Measurements from ENCODE around the gene MYRIP.
"Not testable (repeated sequence)": the region's sequence is repeated elsewhere in the genome, so short reads cannot be mapped to it uniquely, and the experiment has no call there.

The MYRIP gene

DNA sequence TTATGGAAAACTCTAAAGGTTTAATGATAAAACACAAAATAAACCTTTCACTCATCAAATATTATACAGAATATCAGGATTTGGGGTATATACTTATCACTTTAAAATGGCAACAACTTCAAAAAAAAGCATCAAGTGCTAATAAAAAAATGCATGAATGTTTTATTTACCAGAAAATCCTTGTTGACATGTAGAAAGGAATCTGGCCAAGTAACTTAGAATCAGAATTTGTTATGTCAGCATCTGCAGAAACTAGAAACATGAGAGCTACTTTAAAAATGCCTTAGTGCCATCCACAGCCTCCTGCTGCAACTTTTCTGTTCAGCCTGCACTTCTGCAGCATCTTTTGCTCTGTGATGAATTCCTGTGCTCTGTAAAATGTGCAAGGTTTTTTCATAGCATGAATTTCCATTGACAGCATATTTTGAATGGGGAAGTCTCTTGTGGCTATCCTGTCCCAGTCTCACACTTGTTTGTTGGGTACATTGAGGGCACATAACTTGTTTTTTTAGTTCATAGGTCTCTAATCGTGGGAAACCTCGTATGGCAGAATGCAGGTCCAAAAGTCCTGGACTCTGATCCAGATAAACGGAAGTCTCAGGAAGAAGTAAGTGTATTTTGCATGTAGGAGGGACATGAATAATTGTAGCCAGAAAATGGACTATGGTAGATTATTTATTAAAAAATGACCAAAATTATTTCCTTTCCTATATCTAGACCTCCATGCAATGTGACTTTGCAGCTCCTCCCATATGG is 21.1 kb upstream of the MYRIP start:
- ChIA-PET POLR2A (no interaction called here), CTCF (interaction anchor here (0.8 to 1.0 kb wide), 2 partner anchors 15 to 403 kb away, joined by 3 read pairs; no protein-coding TSS in a partner anchor)
- DNase-seq (ENCODE audit: extremely low spot score) = no peak
- TF ChIP-seq, protein P1, sequence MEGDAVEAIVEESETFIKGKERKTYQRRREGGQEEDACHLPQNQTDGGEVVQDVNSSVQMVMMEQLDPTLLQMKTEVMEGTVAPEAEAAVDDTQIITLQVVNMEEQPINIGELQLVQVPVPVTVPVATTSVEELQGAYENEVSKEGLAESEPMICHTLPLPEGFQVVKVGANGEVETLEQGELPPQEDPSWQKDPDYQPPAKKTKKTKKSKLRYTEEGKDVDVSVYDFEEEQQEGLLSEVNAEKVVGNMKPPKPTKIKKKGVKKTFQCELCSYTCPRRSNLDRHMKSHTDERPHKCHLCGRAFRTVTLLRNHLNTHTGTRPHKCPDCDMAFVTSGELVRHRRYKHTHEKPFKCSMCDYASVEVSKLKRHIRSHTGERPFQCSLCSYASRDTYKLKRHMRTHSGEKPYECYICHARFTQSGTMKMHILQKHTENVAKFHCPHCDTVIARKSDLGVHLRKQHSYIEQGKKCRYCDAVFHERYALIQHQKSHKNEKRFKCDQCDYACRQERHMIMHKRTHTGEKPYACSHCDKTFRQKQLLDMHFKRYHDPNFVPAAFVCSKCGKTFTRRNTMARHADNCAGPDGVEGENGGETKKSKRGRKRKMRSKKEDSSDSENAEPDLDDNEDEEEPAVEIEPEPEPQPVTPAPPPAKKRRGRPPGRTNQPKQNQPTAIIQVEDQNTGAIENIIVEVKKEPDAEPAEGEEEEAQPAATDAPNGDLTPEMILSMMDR (IDR thresholded peaks at IDR 0.05; ENCODE audit: control extremely low read depth, extremely low read depth, low read depth, missing control alignments) = no peak

DNA sequence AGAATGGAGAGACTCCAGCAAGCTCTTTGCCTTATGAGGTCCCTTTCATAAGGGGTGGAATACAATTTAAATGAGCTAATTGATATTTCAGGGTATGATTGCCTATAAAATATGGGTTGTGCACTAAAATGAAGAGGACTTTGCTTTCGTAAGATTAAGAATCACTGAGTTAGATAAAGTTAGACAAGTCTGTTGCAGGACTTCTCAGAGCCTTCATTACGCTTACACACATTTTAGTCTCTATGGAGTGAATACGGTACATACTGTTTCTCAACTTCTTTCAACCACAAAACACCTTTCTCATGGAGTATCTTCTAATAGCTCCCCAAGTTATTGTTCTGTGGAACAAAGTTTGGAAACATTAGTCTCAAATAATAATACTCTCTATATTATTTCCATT is 17.8 kb upstream of the MYRIP start:
- DNase-seq (ENCODE audit: extremely low spot score) = no peak
- ChIA-PET POLR2A (no interaction called here), CTCF (no interaction called here)
- TF ChIP-seq, protein P1 (IDR thresholded peaks at IDR 0.05; ENCODE audit: control extremely low read depth, extremely low read depth, low read depth, missing control alignments) = no peak

DNA sequence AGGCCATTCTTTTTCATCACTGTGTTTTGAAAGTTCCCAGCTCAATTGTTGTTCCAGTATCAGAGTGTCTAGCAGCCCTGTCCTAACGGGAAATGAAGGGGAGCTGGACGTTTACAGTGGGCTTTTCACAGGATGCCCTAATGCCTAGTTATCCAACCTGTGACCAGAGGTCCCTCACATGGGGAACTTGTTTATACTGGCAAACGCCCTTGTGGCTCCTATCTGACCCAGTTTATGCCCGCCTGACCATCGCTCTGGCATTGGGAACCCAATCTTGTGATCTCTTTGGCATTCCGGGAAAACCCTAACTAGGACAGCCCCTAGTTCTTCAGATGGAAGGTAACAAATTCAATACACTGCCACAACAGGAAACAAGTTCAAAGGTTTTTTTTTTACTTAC is 14.5 kb upstream of the MYRIP start:
- POLR2A ChIA-PET = no interaction called here
- CTCF ChIA-PET = no interaction called here

DNA sequence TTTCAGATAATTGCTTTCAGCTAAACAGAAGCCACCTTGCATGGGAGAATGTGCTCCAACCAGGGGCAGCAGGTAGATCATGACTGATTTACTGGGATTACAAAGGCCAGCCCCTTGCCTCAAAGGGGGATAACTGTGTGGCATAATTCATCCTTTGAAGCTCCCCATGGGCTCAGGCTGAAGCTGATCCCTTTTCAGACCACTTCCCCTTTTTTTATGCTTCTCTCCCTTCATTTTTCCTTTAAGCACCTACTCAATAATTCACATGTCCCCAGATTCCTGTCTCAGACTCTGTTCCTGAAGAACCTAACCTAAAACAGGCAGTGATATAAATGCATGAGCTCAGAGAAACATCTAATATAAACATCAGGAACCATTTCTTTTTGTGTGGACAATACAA is 8.2 kb upstream of the MYRIP start:
- no peak for DNase-seq (ENCODE audit: extremely low spot score)
- TF ChIP-seq, protein P1 (IDR thresholded peaks at IDR 0.05; ENCODE audit: control extremely low read depth, extremely low read depth, low read depth, missing control alignments) = no peak
- ChIA-PET POLR2A (no interaction called here), CTCF (no interaction called here)

More for the DNA sequence above, 14.5 kb upstream of the MYRIP start:
- DNase-seq (ENCODE audit: extremely low spot score) = no peak
- TF ChIP-seq, protein P1 (IDR thresholded peaks at IDR 0.05; ENCODE audit: control extremely low read depth, extremely low read depth, low read depth, missing control alignments) = no peak

DNA sequence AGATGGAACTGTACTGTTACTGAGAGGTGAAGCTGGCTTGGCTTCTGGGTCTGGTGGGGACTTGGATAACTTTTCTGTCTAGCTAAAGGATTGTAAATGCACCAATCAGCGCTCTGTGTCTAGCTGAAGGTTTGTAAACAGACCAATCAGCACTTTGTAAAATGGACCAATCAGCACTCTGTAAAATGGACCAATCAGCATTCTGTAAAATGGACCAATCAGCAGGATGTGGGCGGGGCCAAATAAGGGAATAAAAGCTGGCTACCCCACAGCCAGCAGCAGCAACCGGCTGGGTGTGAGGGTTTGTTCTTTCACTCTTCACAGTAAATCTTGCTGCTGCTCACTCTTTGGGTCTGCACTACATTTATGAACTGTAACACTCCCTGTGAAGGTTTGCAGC is 6.9 kb upstream of the MYRIP start:
- POLR2A ChIA-PET; DNase-seq (ENCODE audit: extremely low spot score); CTCF ChIA-PET: not testable (repeated sequence)

DNA sequence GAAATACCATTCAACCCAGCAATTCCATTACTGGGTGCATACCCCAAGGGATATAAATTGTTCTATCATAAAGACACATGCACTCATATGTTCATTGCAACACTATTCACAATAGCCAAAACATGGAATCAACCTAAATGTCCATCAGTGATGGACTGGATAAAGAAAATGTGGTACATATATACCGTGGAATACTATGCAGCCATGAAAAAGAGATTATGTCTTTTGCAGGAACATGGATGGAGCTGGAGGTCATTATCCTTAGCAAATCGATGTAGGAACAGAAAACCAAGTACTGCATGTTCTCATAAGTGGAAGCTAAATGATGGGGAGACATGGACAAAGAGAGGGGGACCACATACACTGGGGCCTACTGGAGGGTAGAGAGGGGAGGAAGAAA is 5.5 kb upstream of the MYRIP start:
- ChIA-PET POLR2A (no interaction called here), CTCF (interaction anchor here (1.2 kb wide), 1 partner anchor 9 kb away, joined by 3 read pairs; no protein-coding TSS in a partner anchor)
- DNase-seq (ENCODE audit: extremely low spot score) = no peak
- TF ChIP-seq, protein P1 (IDR thresholded peaks at IDR 0.05; ENCODE audit: control extremely low read depth, extremely low read depth, low read depth, missing control alignments) = no peak

DNA sequence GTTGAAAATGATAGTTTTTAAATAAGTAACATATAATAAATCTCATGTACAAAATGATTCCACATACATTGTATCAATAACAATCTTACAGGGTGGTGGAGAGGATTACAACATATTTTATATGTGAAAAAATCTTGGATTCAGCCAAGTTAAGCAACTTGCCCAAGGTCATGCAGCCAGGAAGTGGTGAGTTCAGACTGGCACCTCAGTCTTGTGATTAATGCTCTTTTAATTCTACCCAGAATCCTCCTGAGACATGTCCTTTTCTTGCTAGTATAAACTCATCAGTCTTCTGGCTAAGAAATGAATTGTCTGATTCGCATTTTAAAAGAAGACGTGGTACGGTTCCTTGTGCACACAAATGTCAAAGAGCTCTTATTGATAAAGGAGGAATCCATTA is 4.5 kb upstream of the MYRIP start:
- ChIA-PET CTCF (no interaction called here), POLR2A (no interaction called here)
- DNase-seq (ENCODE audit: extremely low spot score) = no peak
- TF ChIP-seq, protein P1 (IDR thresholded peaks at IDR 0.05; ENCODE audit: control extremely low read depth, extremely low read depth, low read depth, missing control alignments) = no peak

All from GM10248 (cell line).